HG02678 (cell line): ENCODE results near the gene MAPK6.
A peak's percentile ranks its signal among the peaks of the same experiment; 100 is the strongest.
"Not testable (repeated sequence)": the region's sequence is repeated elsewhere in the genome, so short reads cannot be mapped to it uniquely, and the experiment has no call there.

ENCODE experiments used
- ATAC-seq: cut with Tn5 transposase; IDR thresholded peaks from one replicate; pipeline ENCODE4 v1.9.1; 2021; ENCODE audit warnings: mild to moderate bottlenecking, moderate library complexity; ENCODE audit not compliant: unreplicated experiment

MAPK6 gene

GRCh38 chr15:52078876-52079700 is 60.1 kb downstream of the MAPK6 start:
- no peak for ATAC-seq

DNA sequence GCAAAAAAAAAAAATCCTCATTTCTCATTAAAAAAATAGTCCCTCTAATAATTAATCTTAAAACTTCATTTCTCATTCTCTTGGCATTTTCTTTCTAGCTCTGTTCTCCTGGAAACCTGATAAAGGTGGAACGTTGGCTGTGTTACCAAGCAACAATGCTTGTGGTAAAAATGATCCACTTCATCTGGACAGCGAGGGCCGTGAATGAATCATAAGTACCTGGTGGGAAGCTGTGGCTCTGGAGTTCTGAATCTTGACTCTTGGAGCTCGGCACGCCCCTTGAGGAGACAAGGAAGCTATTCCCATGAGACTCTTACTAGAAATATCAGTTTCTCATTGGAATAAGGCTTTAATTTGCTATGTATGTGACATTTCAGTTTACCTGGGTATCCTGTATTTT is 61.0 kb downstream of the MAPK6 start:
- no peak for ATAC-seq

DNA sequence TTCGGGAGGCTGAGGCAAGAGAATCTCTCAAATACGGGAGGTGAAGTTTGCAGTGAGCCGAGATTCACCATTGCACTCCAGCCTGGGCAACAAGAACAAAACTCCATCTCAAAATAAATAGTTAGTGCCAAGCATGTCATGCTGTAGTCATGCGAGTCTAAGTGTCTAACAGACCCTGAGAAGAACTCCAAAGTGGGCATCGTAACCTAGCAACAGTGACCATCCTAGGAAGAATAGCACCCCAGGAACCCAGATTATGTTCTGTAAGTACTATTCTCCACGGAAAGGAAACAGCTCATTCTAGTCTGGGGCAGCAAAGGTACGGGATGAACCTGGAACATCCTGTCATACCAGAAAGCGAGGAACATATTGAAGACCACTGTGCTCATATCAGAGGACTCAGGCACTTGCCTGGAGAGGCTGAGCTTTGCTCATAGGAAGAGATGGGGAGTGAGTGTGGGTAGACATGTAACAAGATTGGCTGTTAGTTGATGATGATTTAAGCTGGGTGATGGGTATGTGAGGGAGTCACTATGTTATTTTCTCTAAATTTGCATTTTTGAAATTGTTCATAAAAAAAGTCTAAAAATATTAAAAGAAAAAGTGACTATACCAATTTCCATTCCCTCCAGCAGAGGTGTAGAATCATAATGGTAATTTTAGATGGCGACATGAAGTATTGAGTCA is 61.8 kb downstream of the MAPK6 start:
- no peak for ATAC-seq

DNA sequence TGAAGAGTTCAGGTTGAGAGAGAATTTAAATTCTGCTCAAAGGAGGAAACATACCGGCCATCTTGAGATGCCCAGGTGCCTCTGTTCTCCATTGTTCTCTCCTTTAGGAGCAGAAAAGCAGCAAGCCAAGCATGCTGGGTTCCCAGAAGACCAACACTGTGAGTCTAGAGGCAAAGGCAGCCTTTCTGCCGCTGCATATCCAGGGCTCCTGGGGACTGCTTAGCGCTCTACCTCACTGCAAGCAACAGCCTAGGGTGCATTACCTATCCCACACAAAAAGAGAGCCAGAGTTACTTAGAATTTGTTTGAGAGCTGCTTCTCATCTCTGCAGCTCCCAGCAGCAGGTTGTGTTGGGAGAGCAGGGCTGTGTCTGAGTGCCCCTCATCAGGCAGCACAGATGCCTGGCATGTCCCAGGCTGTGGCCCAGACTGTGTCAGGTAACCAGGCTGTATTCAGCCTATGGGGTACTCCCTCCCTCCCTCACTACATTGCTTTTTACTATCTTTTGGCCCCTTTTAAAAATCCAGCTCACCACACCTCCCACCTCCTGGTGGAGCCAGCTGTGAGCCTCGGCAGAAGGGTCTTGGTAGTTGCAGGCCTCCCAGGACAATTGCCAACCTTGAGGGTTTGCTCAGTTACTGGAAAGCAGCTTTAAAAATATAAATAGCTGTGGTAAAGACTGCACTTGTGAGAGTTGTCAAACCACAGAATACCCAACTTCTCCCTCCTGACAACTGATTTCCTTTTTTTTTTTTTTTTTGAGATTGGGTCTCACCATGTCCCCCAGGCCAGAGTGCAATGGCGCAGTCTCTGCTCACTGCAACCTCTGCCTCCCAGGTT is 63.4 kb downstream of the MAPK6 start:
- peak; percentile 76 for ATAC-seq

DNA sequence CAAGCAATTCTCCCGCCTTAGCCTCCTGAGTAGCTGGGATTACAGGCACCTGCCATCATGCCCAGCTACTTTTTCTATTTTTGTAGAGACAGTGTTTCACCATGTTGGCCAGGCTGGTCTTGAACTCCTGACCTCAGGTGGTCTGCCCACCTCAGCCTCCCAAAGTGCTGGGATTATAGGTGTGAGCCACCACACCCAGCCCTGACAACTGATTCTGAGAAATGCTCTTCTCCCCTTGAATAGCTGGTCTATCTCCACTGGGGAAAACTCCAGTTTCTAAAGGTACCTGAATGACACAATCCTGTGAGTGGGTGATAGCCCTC is 64.0 kb downstream of the MAPK6 start:
- peak; percentile 28 for ATAC-seq

DNA sequence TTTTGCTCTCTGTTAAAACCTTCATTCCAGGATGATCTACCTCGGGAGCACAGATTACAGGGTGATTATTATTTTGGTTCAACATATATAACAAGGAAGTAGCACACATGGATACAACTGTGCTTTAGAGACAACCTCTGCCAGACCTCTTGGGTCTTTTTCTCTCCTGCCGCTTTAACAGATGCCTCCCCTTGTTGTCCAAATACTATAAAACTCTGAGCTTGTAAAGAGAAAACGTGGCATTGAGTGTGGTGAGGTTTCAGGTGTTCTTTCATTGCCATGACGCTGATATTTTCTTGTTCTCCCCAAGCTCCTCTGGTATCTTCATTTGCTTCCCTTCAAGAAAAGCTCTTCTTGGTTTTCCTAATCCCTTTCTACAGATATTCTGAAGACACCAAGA is 64.6 kb downstream of the MAPK6 start:
- ATAC-seq = no peak

DNA sequence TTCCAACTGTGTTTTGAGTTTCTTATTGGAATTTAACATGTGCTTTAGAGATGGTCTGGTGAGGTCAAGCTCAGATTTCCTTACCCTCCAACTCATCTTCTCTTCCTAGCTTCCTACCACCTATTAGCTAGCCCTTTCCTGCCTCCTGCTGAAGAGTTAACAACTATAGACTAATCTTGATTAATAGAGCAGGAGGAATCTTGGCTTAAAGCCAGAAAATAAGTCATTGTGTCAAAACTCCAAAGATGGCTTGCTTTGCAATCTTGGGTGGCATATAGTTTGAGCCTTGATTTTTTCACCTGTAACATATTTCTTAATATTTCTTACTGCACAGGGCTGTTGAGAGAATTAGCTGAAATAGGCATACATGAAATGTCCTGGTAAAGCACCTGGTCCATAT is 66.3 kb downstream of the MAPK6 start:
- no peak for ATAC-seq

DNA sequence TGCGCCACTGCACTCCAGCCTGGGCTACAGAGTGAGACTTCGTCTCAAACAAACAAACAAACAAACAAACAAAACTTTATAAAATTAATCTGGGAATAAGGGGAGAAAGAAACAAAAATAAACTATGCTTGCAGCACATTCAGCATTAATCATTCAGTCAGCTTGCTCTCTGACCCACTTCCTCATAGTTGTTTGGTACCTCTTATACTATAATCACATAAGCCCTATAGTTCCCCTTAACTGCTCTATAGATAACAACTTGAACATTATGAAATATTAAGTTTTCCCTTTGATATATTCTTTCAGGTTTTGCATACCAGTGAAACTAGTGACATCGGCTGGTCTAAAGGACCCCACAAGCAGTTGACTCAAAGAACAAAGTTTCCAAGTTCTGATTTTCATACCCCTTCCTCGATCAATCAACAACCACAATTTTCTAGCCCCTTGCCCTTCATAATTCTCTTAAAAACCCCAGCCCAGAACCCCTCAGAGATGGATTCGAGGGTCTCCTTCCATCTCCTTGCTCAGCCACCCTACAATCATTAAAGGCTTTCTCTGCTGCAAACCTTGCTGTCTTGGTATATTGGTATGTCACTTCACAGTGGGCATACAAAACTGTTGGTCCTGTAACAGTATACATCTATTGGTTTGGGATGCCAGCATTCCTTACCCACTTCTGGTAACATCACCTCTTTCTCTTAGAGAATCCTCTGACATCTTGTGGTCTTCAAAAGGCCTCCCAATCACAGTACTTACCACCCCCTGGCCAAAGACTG is 67.2 kb downstream of the MAPK6 start:
- ATAC-seq = no peak

DNA sequence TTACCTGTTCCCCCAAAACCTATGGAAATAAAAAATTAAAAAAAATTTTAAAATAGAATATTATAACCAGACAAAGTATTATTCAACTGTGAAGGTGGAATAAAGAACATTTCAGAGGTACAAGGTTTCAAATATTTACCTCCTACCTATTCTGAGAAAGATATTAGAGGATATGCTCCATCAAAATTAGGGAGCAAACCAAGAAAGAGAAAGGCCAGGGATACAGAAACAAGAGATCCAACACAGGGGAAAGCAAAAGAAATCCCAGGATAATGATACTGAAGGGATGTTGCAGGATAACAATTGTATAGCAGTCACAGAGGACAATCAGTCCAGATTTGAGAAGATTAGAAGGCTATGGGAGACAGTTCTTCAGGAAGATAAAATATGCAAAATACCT is 71.2 kb downstream of the MAPK6 start:
- no peak for ATAC-seq

DNA sequence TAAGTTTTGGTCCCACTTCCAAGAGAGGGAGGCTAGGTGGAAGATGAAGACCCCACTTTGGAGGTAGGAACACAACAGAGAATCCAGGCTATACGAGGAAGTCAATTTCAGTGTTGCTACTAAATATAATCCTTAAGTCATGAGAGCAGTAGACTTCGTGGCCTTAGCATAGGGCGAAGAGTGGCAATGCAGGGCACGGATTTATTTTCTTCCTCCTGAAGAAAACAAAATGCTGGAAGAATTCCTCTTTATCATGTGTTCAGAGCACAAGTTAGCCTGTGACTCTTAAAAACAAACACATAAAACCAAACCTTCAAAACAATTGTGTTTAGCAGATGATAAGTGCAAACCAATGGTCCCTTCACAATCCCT is 74.1 kb downstream of the MAPK6 start:
- no peak for ATAC-seq

DNA sequence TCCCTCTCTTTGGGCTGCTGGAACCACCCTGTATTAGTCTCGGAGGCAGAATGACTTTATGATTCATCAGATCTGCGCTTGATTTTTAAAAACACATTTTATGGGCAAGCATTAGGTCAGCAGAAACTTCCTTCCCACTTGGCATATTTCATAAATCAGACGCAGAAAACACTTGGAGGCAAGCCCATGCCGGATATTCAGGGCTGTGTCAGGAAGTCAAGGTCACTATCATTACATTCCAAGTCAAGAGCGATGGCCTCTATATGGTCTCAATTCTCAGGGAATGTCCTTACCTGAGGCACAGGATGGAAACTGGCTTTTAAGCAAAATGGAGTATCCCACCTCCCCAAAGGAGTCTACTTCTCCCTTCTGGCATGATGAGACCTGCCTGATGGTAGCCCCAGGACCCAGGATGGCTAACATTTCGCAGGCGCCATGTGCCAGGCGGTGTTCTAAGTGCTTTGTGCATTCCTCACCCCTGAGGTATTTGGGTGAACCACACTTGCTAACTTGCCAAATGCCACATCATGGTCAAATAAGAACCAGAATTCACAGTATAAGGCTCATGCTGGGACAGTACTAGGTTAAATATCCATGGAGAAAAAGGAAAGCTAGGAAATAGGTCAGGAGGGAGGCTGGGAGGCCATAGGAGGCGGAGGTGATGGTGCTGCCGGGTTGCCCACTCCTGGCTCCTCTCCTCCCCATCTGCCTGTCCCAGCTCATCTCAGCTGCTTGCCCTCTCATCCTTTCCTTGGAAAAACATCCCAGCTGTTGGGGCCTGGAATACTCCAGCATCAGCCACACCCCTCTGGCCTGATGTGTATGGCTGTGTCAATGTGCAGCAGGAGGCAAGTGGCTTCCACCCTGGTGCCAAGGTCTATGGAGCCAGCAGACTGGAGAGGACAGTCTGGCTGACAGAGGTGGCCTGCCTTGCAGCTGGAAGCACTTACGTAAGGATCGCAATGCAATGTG is 74.8 kb downstream of the MAPK6 start:
- no peak for ATAC-seq

DNA sequence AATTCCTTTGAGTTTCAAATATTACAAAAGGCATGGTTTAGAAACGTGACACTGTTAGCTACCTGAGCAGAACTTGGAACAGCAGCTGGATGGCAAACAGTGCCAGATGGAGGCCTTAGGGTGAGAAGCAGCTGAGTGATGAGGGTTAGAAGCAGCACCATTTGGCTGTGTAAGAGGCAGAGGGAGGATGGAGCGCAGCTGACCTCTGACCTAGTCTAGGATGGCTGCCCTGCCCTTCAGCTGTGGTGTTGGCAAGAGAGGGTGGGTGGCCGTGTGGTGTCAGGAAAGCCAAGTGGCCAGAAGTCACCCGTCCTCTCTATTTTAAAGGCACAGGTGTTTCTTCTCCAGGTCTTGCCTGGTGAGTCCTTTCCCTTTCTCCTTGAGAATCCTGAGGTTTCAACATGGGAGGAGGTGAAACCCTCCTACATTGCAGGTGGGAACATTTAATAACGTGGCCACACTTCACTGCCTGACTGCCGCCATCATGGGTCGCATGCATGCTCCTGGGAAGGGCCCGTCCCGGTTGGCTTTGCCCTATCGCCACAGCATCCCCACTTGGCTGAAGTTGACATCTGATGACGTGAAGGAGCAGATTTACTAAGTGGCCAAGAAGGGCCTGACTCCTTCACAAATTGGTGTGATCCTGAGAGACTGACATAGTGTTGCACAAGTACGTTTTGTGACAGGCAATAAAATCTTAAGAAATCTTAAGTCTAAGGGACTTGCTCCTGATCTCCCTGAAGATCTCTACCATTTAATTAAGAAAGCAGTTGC is 76.0 kb downstream of the MAPK6 start:
- no peak for ATAC-seq

DNA sequence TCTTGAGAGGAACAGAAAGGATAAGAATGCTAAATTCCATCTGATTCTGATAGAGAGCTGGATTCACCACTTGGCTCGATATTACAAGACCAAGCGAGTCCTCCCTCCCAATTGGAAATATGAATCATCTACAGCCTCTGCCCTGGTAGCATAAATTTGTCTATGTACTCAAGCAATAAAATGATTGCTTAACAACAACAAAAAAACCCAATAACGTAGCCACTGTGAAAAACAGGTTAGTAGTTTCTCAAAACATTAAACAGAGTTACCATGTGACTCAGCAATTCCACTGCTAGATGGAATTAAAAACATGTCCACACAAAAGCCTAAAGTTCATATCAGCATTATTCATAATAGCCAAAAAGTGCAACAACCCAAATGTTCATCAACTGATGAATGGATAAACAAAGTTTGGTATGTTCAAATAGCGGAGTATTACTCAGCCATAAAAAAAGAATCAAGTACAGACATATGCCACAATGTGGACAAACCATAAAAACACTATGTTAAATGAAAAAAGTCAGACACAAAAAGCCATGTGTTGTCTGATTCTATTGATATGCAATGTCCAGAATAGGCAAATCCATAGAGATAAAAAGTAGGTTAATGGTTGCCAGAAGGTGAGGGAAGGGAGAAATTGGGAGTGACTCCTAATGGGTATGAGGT is 76.7 kb downstream of the MAPK6 start:
- no peak for ATAC-seq

- not testable (repeated sequence) for ATAC-seq
Measured at GRCh38 chr15:52096536-52096935, 77.5 kb downstream of the MAPK6 start.

GRCh38 chr15:52097180-52097579 is 78.2 kb downstream of the MAPK6 start:
- ATAC-seq = no peak

DNA sequence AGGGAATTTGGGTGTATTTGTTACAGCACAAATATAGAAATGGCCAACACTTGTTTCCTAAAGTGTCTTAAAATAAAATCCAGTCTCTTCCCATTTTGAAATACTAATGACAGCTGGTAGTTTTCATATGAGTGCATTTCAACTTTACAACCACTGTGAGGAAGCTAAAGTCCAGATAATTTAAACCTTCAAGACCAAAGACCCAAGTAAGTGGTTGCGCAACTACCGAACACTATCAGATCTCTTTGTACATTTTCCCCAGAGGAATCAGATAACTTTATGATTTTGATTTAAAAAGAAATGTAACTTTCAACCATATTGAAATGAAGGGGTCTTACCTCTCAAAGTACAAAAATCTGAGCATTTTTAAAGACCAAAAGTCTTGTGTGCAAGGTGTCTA is 79.3 kb downstream of the MAPK6 start:
- no peak for ATAC-seq

- no peak for ATAC-seq
Measured at GRCh38 chr15:52099651-52100272, 80.7 kb downstream of the MAPK6 start.

DNA sequence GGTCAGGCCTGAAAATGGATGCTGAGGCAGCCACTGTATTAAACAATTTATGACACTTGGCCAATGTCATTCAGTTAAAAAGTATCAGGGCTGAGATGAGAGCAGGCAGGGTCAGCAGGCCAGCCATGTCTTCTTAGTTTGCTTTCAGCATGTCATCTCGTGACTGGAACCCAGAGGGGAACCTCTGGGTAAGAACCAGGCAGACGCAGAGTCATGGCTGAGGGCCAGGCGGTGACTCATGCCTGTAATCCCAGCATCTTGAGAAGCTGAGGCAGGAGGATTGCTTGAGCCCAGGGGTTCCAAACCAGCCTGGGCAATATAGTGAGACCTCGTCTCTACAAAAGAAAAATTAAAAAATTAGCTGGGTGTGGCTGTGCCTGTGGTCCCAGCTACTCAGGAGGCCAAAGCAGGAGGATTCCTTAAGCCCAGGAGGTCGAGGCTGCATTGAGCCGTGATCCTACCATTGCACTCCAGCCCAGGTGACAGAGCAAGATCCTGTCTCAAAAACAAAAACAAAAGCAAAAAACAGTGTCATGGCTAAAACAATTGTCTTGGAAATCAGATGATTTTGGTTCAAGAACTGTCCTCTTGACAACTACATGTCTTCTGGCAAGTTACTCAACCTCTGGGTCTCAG is 81.9 kb downstream of the MAPK6 start:
- ATAC-seq = no peak
